Measurements from ENCODE around the gene EFHC1. TPM values are rescaled to one million over a fixed set of nuclear protein-coding genes. Genes with fewer than 3 reads are reported as not detected.

EFHC1 gene
- total and polyA plus RNA-seq, 2 donors from 2014 or later: 25.4 to 33.9 TPM

- no peak for DNase-seq
- no peaks in the 10 kb centered on the region for H3K4me1 ChIP-seq (ENCODE audit: control insufficient read depth in 2 of 3, insufficient read depth in 2 of 3, low read depth in 1 of 3, low read length in 3 of 3)
- H3K9me3 ChIP-seq (ENCODE audit: control insufficient read depth in 2 of 3, insufficient read depth in 1 of 3, low read length in 3 of 3): no peaks in the 10 kb centered on the region
- H3K27me3 ChIP-seq (ENCODE audit: control insufficient read depth, insufficient read depth, low read length): no peaks in the 10 kb centered on the region
- no peak overlapping the region for H3K4me3 ChIP-seq (ENCODE audit: low read length in 3 of 3)
- intact Hi-C loops (cut with DNase I): no loop called here
- no peak for TF ChIP-seq CTCF (IDR thresholded peaks at IDR 0.05; ENCODE audit: borderline replicate concordance, extremely low read depth, insufficient read depth)
- no peak overlapping the region for H3K27ac ChIP-seq (ENCODE audit: low read depth in 2 of 2, low read length in 2 of 2)
- no peak for FAIRE-seq
- H3K36me3 ChIP-seq (ENCODE audit: control insufficient read depth in 2 of 3, insufficient read depth in 3 of 3, low read length in 3 of 3): no peaks in the 10 kb centered on the region
- no peak overlapping the region for H3K9ac ChIP-seq (ENCODE audit: low read length in 3 of 3)
Measured at GRCh38 chr6:52409499-52409898, 10.6 kb upstream of the EFHC1 start.

GRCh38 chr6:52410979-52411378 is 9.2 kb upstream of the EFHC1 start:
- H3K9ac ChIP-seq (ENCODE audit: low read length in 3 of 3): no peak overlapping the region
- H3K27ac ChIP-seq (ENCODE audit: low read depth in 2 of 2, low read length in 2 of 2): no peak overlapping the region
- TF ChIP-seq CTCF (IDR thresholded peaks at IDR 0.05; ENCODE audit: borderline replicate concordance, extremely low read depth, insufficient read depth): no peak
- no peaks in the 10 kb centered on the region for H3K4me1 ChIP-seq (ENCODE audit: control insufficient read depth in 2 of 3, insufficient read depth in 2 of 3, low read depth in 1 of 3, low read length in 3 of 3)
- DNase-seq: no peak
- no peaks in the 10 kb centered on the region for H3K36me3 ChIP-seq (ENCODE audit: control insufficient read depth in 2 of 3, insufficient read depth in 3 of 3, low read length in 3 of 3)
- no peak overlapping the region for H3K4me3 ChIP-seq (ENCODE audit: low read length in 3 of 3)
- FAIRE-seq: no peak
- no peaks in the 10 kb centered on the region for H3K9me3 ChIP-seq (ENCODE audit: control insufficient read depth in 2 of 3, insufficient read depth in 1 of 3, low read length in 3 of 3)
- intact Hi-C loops (cut with DNase I): loop anchor here (5.0 kb wide), 1 partner anchor 251 kb away; no protein-coding TSS in a partner anchor
- H3K27me3 ChIP-seq (ENCODE audit: control insufficient read depth, insufficient read depth, low read length): no peaks in the 10 kb centered on the region

- intact Hi-C loops (cut with DNase I): loop anchor here (5.0 kb wide), 1 partner anchor 250 kb away; no protein-coding TSS in a partner anchor
- peaks cover 0 to 3% (median 0%) of the 10 kb centered on the region in 3 donors for H3K4me1 ChIP-seq (ENCODE audit: control insufficient read depth in 2 of 3, insufficient read depth in 2 of 3, low read depth in 1 of 3, low read length in 3 of 3)
- no peaks in the 10 kb centered on the region for H3K9me3 ChIP-seq (ENCODE audit: control insufficient read depth in 2 of 3, insufficient read depth in 1 of 3, low read length in 3 of 3)
- H3K4me3 ChIP-seq (ENCODE audit: low read length in 3 of 3): no peak overlapping the region
- H3K27ac ChIP-seq (ENCODE audit: low read depth in 2 of 2, low read length in 2 of 2): no peak overlapping the region
- no peaks in the 10 kb centered on the region for H3K36me3 ChIP-seq (ENCODE audit: control insufficient read depth in 2 of 3, insufficient read depth in 3 of 3, low read length in 3 of 3)
- H3K9ac ChIP-seq (ENCODE audit: low read length in 3 of 3): no peak overlapping the region
- H3K27me3 ChIP-seq (ENCODE audit: control insufficient read depth, insufficient read depth, low read length): no peaks in the 10 kb centered on the region
- TF ChIP-seq CTCF (IDR thresholded peaks at IDR 0.05; ENCODE audit: borderline replicate concordance, extremely low read depth, insufficient read depth): no peak
- no peak for DNase-seq
- no peak for FAIRE-seq
Measured at GRCh38 chr6:52411911-52412310, 8.2 kb upstream of the EFHC1 start.

GRCh38 chr6:52415333-52415732 is 4.8 kb upstream of the EFHC1 start:
- Histone ChIP-seq H3K9ac (ENCODE audit: low read length in 3 of 3) (no peak overlapping the region), H3K27me3 (ENCODE audit: control insufficient read depth, insufficient read depth, low read length) (no peaks in the 10 kb centered on the region), H3K4me1 (ENCODE audit: control insufficient read depth in 2 of 3, insufficient read depth in 2 of 3, low read depth in 1 of 3, low read length in 3 of 3) (peaks cover 0 to 4% (median 3%) of the 10 kb centered on the region in 3 donors), H3K4me3 (ENCODE audit: low read length in 3 of 3) (no peak overlapping the region), H3K27ac (ENCODE audit: low read depth in 2 of 2, low read length in 2 of 2) (no peak overlapping the region), H3K9me3 (ENCODE audit: control insufficient read depth in 2 of 3, insufficient read depth in 1 of 3, low read length in 3 of 3) (no peaks in the 10 kb centered on the region), H3K36me3 (ENCODE audit: control insufficient read depth in 2 of 3, insufficient read depth in 3 of 3, low read length in 3 of 3) (no peaks in the 10 kb centered on the region)
- intact Hi-C loops (cut with DNase I): loop anchor here (5.0 kb wide), 1 partner anchor 182 kb away; no protein-coding TSS in a partner anchor
- no peak for DNase-seq
- no peak for FAIRE-seq
- TF ChIP-seq CTCF (IDR thresholded peaks at IDR 0.05; ENCODE audit: borderline replicate concordance, extremely low read depth, insufficient read depth): no peak

Measured in kidney (tissue), 14 donors.